Heart left ventricle (tissue), 16 donors: ENCODE results near the gene RABGGTB. TPM values are rescaled to one million over a fixed set of nuclear protein-coding genes. Genes with fewer than 3 reads are reported as not detected.
"Not testable (repeated sequence)": the region's sequence is repeated elsewhere in the genome, so short reads cannot be mapped to it uniquely, and the experiment has no call there.

Experiments
- ATAC-seq, 4 donors: fragments of 200-7000 bp; cut with Tn5 transposase; one replicate each; pipeline ENCODE4 v1.9.1; 2020 to 2022; ENCODE audit warnings: moderate library complexity in 4 of 4, mild to moderate bottlenecking in 3 of 4, moderate number of reproducible peaks in 1 of 4
- DNase-seq, 5 donors: peaks; one replicate each; pipeline ENCODE4 v3.0.0-alpha.2; 2020
- H3K27ac ChIP-seq, 12 donors: fragments of 200-600 bp; sonication (generic) in 4 of 12; one replicate each; pipeline versions ENCODE4 v1.5.0 to v1.8.0; 2016 to 2022; ENCODE audit warnings: mild to moderate bottlenecking in 2 of 12
- H3K27me3 ChIP-seq, 9 donors: fragments of 200-600 bp; sonication (generic) in 2 of 9; one replicate each; pipeline versions ENCODE4 v1.5.1 to v1.8.0; 2016 to 2022; ENCODE audit warnings: mild to moderate bottlenecking in 3 of 9
- H3K36me3 ChIP-seq, 9 donors: fragments of 200-600 bp; sonication (generic) in 2 of 9; one replicate each; pipeline versions ENCODE4 v1.5.0 to v1.8.0; 2018 to 2022; ENCODE audit warnings: mild to moderate bottlenecking in 2 of 9
- H3K4me1 ChIP-seq, 12 donors: fragments of 200-600 bp; sonication (generic) in 4 of 12; one replicate each; pipeline versions ENCODE4 v1.5.0 to v1.8.0; 2016 to 2022; ENCODE audit warnings: mild to moderate bottlenecking in 3 of 12
- H3K4me3 ChIP-seq, 12 donors: fragments of 200-600 bp; sonication (generic) in 4 of 12; one replicate each; pipeline versions ENCODE4 v1.5.0 to v1.8.0; 2017 to 2022; ENCODE audit warnings: mild to moderate bottlenecking in 9 of 12, moderate library complexity in 4 of 12
- H3K9me3 ChIP-seq, 12 donors: fragments of 200-600 bp; sonication (generic) in 4 of 12; one replicate each; pipeline versions ENCODE4 v1.5.0 to v1.8.0; 2016 to 2022; ENCODE audit warnings: mild to moderate bottlenecking in 1 of 12
- CTCF ChIP-seq, 12 donors: fragments of 200-600 bp; sonication (generic) in 4 of 12; IDR thresholded peaks; one replicate each; pipeline versions ENCODE4 v1.5.0 to v1.8.0; 2018 to 2022; ENCODE audit warnings: antibody characterized with exemption in 12 of 12, mild to moderate bottlenecking in 5 of 12
- POLR2A ChIP-seq, 2 donors: fragments of 450-650 bp; IDR thresholded peaks; one replicate each; pipeline ENCODE4 v1.6.1; 2017; ENCODE audit warnings: antibody characterized with exemption in 2 of 2, mild to moderate bottlenecking in 2 of 2, moderate library complexity in 2 of 2
- WGBS, 4 donors: extraction: QIAGEN DNeasy Blood & Tissue Kit in 2 of 4; methylation state at CpG; one replicate each; pipeline versions ENCODE4 v1.1.5 to v1.1.7; 2013 to 2018; 5-methylcytosine and 5-hydroxymethylcytosine counted together
- intact Hi-C, 10 donors: fragments of 100-400 bp; cut with DNase I; formaldehyde crosslinking; loops; one replicate each; pipeline versions ENCODE4 v1.11.1 to v1.14.2; 2022
- long read RNA-seq, 3 donors: library from polyadenylated mRNA; unstranded; transcript quantifications; one replicate each; pipeline ENCODE4 v2.0.0, GENCODE V29; 2020 to 2021
- polyA plus RNA-seq, 2 donors: library from polyadenylated mRNA; stranded (reverse); fragments of 200-250 nt; gene quantifications; one replicate each; pipeline ENCODE4 v1.2.3, GENCODE V29; 2013
- total RNA-seq, 9 donors: library from RNA; depleted of rRNA in 2 of 9; stranded (reverse); fragments of >200 nt in 2 of 9; fragmentation: NEBNext Ultra II Directional in 3 of 9; extraction: Animal tissue kit (Norgen Biotek cat#: 25700) in 3 of 9; gene quantifications; one replicate each; pipeline versions ENCODE4 v1.1.0 to v1.2.4, GENCODE V29; 2016 to 2023
- donor health status: ischemic (EF 13 %, LVEDD 7.1; RV severe dilation, severe dysfunction).
- donor health status: healthy with polysubstance abuse.
- donor health status: DM: no; HTN: yes; CAD: no.
- donor health status: DM: no; HTN: no; CAD: no.
- donor health status: ischemic (EF 25% LVEDD 6.9; RV normal size, moderate dysfunction).
- donor health status: ischemic (EF 25% LVEDD 5.7; RV mildly dilated, moderate dysfunction).
- donor health status: healthy.
- donor health status: DM: yes; HTN: yes; CAD: no.
- donor health status: ischemic (EF 35%, LVEDD 5.7; RV mildly dilated, moderate dysfunction).
- donor health status: nonischemic (EF 11% LVEDD 7.7; RV severe dilation, severe dysfunction).
- donor health status: DM: yes; HTN: yes; CAD: no.
- donor health status: PGD.
- donor health status: ischemic (EF 29% LVEDD 5.4; RV normal size, mild dysfunction).
- donor health status: nonischemic (EF 23%, LVEDD 6.1; RV moderate dilation, normal function).

RABGGTB gene
- total RNA-seq (10 to 100 TPM; 30.7 to 67.4 (median 55.1) TPM), polyA plus RNA-seq (10 to 100 TPM; 43.0 to 63.3 TPM)
- long read RNA-seq, donor 1, transcript RABGGTB-203 (2 exons, 1,177 nt) = minor isoform, 8 of 62 reads
- long read RNA-seq, donor 1, transcript RABGGTB-201 (9 exons, 1,496 nt) = major isoform, 30 of 62 reads
- long read RNA-seq, donor 1, partial matches to known transcripts = 9 of 62 reads
- long read RNA-seq, donor 1, other reads (novel, unspliced or antisense) = 15 of 62 reads
- long read RNA-seq, donor 2, transcript RABGGTB-203 (2 exons, 1,177 nt) = minor isoform, 6 of 360 reads
- long read RNA-seq, donor 2, transcript RABGGTB-201 (9 exons, 1,496 nt) = major isoform, 183 of 360 reads
- long read RNA-seq, donor 2, partial matches to known transcripts = 58 of 360 reads
- long read RNA-seq, donor 2, other reads (novel, unspliced or antisense) = 113 of 360 reads
- long read RNA-seq, donor 3, transcript RABGGTB-201 (9 exons, 1,496 nt) = major isoform, 15 of 38 reads
- long read RNA-seq, donor 3, transcript RABGGTB-203 (2 exons, 1,177 nt) = minor isoform, 9 of 38 reads
- long read RNA-seq, donor 3, partial matches to known transcripts = 4 of 38 reads
- long read RNA-seq, donor 3, other reads (novel, unspliced or antisense) = 9 of 38 reads

DNA sequence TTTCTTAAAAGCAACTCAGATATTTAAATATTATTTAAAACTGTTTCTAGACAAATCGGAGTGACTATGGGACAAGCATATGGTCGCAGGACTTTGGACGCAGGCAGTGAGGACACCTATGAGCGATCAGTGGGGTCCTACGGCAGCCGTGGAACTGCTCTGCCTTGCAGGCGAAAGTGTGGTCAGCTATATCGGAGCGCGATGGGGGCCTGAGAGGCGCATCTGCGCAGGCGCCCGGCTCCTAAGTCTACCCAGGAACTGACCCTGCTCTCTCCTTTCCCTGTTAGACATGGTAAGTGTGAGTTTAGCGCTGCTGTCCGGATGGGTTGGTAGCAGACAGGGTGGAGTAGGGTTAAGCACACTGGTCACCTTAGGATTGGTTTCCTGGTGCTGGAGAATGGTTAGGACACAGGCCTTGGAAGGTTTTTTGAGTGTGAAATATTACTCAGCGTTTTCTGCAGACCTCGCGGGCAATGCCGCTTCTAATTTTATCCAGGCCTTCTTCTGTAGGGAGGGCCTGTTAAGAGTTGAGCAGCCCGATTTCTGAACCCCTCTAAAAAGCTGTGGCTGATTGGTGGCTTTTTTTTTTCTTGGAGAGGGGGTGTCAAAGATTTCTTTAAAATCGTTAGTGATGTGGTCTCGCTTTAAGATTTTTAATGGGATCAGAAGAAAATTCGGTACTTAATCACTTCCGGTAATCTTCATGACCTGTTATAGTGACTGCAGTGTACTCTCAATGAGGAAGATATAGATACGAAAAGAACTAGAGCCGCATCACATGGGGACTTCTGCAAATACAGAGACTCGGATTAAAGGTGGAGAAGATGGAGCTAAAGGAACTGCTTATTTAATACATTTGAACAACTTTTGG, at the start of gene RABGGTB:
Gene RABGGTB (plus strand): TSS at position 274 of the 871 bp plus-strand sequence. CDS start 16 bp downstream, at position 290.
- Histone ChIP-seq H3K27ac (peak within 1 kb of the TSS; percentile 59 to 92 (median 86)), H3K27me3 (no peaks in the 10 kb centered on the region), H3K36me3 (peaks cover 0 to 37% (median 24%) of the 10 kb centered on the region in 9 donors), H3K4me3 (peak within 1 kb of the TSS; percentile 50 to 86 (median 77)), H3K4me1 (peaks cover 0 to 54% (median 40%) of the 10 kb centered on the region in 12 donors), H3K9me3 (no peaks in the 10 kb centered on the region)
- DNase-seq (peak; percentile 93 to 96 (median 96)), ATAC-seq (peak; percentile 97 to 100 (median 99))
- TF ChIP-seq POLR2A (IDR thresholded peaks at IDR 0.05) (peak in 1 of 2 donors; percentile 88), CTCF (IDR thresholded peaks at IDR 0.05) (no peak)
- 0 to 1% (median 0%) methylated on average over 28 of the region's 28 CpGs for WGBS, 4 donors
- intact Hi-C loops = loop anchor here (1.0 to 5.0 kb wide), 4 partner anchors 59 to 144 kb away; partner anchors contain the start of gene ACADM (in 5 of the 10)

- H3K4me3 ChIP-seq = no peak overlapping the region
- no peaks in the 10 kb centered on the region for H3K9me3 ChIP-seq
- no peaks in the 10 kb centered on the region for H3K27me3 ChIP-seq
- DNase-seq (no peak), ATAC-seq (no peak)
- intact Hi-C loops = loop anchor here in 1 of 10 donors (10.0 kb wide), 1 partner anchor 53 kb away; the partner anchor contains the start of gene MSH4
- H3K4me1 ChIP-seq = no peaks in the 10 kb centered on the region
- 72 to 86% (median 82%) methylated on average over 6 of the region's 6 CpGs for WGBS, 4 donors
- TF ChIP-seq CTCF (IDR thresholded peaks at IDR 0.05) = no peak
- no peak for TF ChIP-seq POLR2A (IDR thresholded peaks at IDR 0.05)
- H3K36me3 ChIP-seq = peaks cover 2 to 100% (median 84%) of the 10 kb centered on the region in 9 donors
- no peak overlapping the region for H3K27ac ChIP-seq
Measured at GRCh38 chr1:75742047-75742625, 43.9 kb upstream of the RABGGTB start.

GRCh38 chr1:75745276-75745675, 40.8 kb upstream of the RABGGTB start:
- H3K9me3 ChIP-seq = no peaks in the 10 kb centered on the region
- H3K27me3 ChIP-seq = no peaks in the 10 kb centered on the region
- DNase-seq = no peak
- ATAC-seq = no peak
- WGBS, 4 donors = 69 to 93% (median 92%) methylated on average over 4 of the region's 4 CpGs
- no peak overlapping the region for H3K4me3 ChIP-seq
- peaks cover 0 to 100% (median 72%) of the 10 kb centered on the region in 9 donors for H3K36me3 ChIP-seq
- H3K4me1 ChIP-seq = no peaks in the 10 kb centered on the region
- no peak overlapping the region for H3K27ac ChIP-seq
- intact Hi-C loops = loop anchor here in 1 of 10 donors (10.0 kb wide), 1 partner anchor 50 kb away; the partner anchor contains the start of gene MSH4
- no peak for TF ChIP-seq POLR2A (IDR thresholded peaks at IDR 0.05)
- no peak for TF ChIP-seq CTCF (IDR thresholded peaks at IDR 0.05)

- H3K4me3 ChIP-seq, intact Hi-C loops, H3K27me3 ChIP-seq, ATAC-seq, H3K27ac ChIP-seq, H3K9me3 ChIP-seq, H3K4me1 ChIP-seq, DNase-seq: not testable (repeated sequence)
- peaks cover 0 to 60% (median 48%) of the 10 kb centered on the region in 9 donors for H3K36me3 ChIP-seq
Measured at GRCh38 chr1:75757210-75757609, 28.8 kb upstream of the RABGGTB start.

GRCh38 chr1:75758543-75758942, 27.5 kb upstream of the RABGGTB start:
- H3K4me1 ChIP-seq, H3K27me3 ChIP-seq, intact Hi-C loops, H3K4me3 ChIP-seq, DNase-seq, H3K9me3 ChIP-seq, ATAC-seq, H3K27ac ChIP-seq: not testable (repeated sequence)
- 79 to 99% (median 97%) methylated on average over 4 of the region's 4 CpGs for WGBS, 4 donors
- peaks cover 0 to 58% (median 35%) of the 10 kb centered on the region in 9 donors for H3K36me3 ChIP-seq
